ENCODE measurements around the gene TNS3. TPM values are rescaled to one million over a fixed set of nuclear protein-coding genes. Genes with fewer than 3 reads are reported as not detected.

TNS3 gene
- total and polyA plus RNA-seq, 2 of the 13 experiments (the other 11 are each of a cell fraction or from before 2014, with no cell fraction given) = 52.9 to 55.7 TPM

DNA sequence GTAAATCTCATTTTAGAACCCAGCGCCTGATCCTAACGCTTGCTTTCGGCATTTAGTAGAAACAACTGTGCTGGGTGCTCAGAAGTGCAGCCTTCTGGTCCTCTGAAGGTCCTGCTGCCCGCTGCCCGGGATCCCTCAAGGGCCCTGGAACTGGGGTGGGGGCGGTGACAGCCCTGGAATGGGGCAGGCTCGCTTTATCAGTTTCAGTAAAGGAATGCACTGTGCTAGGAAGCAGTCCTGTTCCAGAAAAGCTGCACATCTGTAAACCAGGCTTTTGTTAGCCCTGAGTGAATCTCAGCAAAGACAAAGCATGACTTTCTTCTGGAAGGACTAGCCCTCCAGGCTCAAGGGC, 254.6 kb downstream of the TNS3 start (continued):
- TF ChIP-seq FUBP1 (CRISPR knock-in tag; IDR thresholded peaks at IDR 0.05; ENCODE audit: borderline replicate concordance) (no peak), ZNF460 (CRISPR knock-in tag; IDR thresholded peaks at IDR 0.05; ENCODE audit: borderline replicate concordance) (no peak), SMARCC2 (IDR thresholded peaks at IDR 0.05) (no peak), PHF8 (CRISPR knock-in tag; IDR thresholded peaks at IDR 0.05) (no peak), ZNF33B (CRISPR knock-in tag; IDR thresholded peaks at IDR 0.05) (no peak), ZNF839 (CRISPR knock-in tag; IDR thresholded peaks at IDR 0.05; ENCODE audit: borderline replicate concordance) (no peak)
- TF ChIP-seq, protein P1, sequence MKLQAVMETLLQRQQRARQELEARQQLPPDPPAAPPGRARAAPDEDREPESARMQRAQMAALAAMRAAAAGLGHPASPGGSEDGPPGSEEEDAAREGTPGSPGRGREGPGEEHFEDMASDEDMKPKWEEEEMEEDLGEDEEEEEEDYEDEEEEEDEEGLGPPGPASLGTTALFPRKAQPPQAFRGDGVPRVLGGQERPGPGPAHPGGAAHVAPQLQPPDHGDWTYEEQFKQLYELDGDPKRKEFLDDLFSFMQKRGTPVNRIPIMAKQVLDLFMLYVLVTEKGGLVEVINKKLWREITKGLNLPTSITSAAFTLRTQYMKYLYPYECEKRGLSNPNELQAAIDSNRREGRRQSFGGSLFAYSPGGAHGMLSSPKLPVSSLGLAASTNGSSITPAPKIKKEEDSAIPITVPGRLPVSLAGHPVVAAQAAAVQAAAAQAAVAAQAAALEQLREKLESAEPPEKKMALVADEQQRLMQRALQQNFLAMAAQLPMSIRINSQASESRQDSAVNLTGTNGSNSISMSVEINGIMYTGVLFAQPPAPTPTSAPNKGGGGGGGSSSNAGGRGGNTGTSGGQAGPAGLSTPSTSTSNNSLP (IDR thresholded peaks at IDR 0.05; ENCODE audit: low read depth, low read length) = no peak
- TF ChIP-seq, protein P2, sequence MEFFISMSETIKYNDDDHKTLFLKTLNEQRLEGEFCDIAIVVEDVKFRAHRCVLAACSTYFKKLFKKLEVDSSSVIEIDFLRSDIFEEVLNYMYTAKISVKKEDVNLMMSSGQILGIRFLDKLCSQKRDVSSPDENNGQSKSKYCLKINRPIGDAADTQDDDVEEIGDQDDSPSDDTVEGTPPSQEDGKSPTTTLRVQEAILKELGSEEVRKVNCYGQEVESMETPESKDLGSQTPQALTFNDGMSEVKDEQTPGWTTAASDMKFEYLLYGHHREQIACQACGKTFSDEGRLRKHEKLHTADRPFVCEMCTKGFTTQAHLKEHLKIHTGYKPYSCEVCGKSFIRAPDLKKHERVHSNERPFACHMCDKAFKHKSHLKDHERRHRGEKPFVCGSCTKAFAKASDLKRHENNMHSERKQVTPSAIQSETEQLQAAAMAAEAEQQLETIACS (CRISPR knock-in tag; IDR thresholded peaks at IDR 0.05) = no peak

DNA sequence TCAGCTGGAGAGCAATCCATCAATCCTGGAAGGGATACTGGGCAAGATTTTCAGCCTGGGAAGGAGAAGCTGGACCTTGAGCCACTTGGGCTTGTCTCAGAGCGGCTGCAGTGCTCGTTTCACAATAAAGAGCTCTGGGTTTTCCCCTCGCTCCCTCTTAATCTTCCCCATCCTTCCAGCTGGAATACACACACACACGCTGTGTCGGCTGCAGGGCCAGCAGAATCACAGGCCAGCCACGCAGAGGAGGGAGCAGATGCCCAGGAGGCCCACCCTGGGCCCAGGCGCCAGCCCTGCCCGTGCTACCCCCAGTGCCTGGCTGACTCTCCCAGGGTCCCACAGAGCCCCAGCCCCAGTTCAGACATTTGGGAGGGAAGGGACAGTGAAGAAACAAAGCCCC, 255.1 kb downstream of the TNS3 start:
- no peak for ATAC-seq
- Histone ChIP-seq H3K79me2 (ENCODE audit: insufficient read depth, low read length) (no peaks in the 10 kb centered on the region), H4K20me1 (ENCODE audit: insufficient read depth, low read length) (peaks cover 10% of the 10 kb centered on the region), H3K27me3 (ENCODE audit: control insufficient read depth in 1 of 2, insufficient read depth in 2 of 2, low read length in 2 of 2) (no peaks in the 10 kb centered on the region), H3K4me1 (ENCODE audit: insufficient read depth, low read length) (peaks cover 10% of the 10 kb centered on the region), H3K9ac (ENCODE audit: insufficient read depth, low read depth, low read length) (no peak overlapping the region), H3K4me2 (ENCODE audit: low read depth, low read length) (no peak overlapping the region), H3K27ac (ENCODE audit: extremely low read length, insufficient read depth, low read length) (no peak overlapping the region), H3K4me3 (replicated peaks in 1 of 3; ENCODE audit: insufficient read depth in 1 of 3, low read depth in 2 of 3, low read length in 3 of 3) (no peak overlapping the region), H3K36me3 (replicated peaks in 1 of 2; ENCODE audit: control insufficient read depth in 1 of 2, insufficient read depth in 2 of 2, low read length in 2 of 2) (peaks cover 32 to 75% of the 10 kb centered on the region in 2 experiments), H2AFZ (ENCODE audit: low read length) (no peak overlapping the region), H3K9me3 (ENCODE audit: low read length) (no peaks in the 10 kb centered on the region)
- intact Hi-C loops (cut with micrococcal nuclease; ENCODE audit: unreplicated experiment) (no loop called here), in situ Hi-C loops (cut with HindIII; ENCODE audit: extremely low pct_ligation_motif_present, low pct_unique_long_range_greater_than_20kb) (no loop called here)
- no peak for TF ChIP-seq MXI1 (IDR thresholded peaks at IDR 0.05; ENCODE audit: borderline replicate concordance, low read depth, low read length)
- no peak for TF ChIP-seq SRSF4 (IDR thresholded peaks at IDR 0.05; ENCODE audit: low read depth, low read length, poor library complexity, severe bottlenecking)
- no peak for TF ChIP-seq KAT7 (CRISPR knock-in tag; IDR thresholded peaks at IDR 0.05; ENCODE audit: borderline replicate concordance)
- peak; percentile 18 for TF ChIP-seq AGO2 (optimal IDR thresholded peaks at IDR 0.05; ENCODE audit: low read depth, low read length)
- BruUV-seq (replicated peaks) = no TSS peak
- ChIA-PET CTCF (ENCODE audit: low intra/inter-chr PET ratio, low total read pairs) (no interaction called here), POLR2A (no interaction called here)
- WGBS (ENCODE audit: low lambda C conversion rate) = 90% methylated on average over 6 of the region's 8 CpGs
- FAIRE-seq = no peak
- no peak for DNase-seq (ENCODE audit: low spot score)

Data from HepG2 (cell line).